Left colon (tissue), 2 donors: Measurements from ENCODE around the gene PADI2. TPM values are rescaled to one million over a fixed set of nuclear protein-coding genes. Genes with fewer than 3 reads are reported as not detected.

Source experiments
- ATAC-seq: fragments of 200-7000 bp; cut with Tn5 transposase; one replicate; pipeline ENCODE4 v1.9.1; 2020; ENCODE audit warnings: mild to moderate bottlenecking, moderate library complexity
- DNase-seq, 2 donors: peaks; one replicate each; pipeline ENCODE4 v3.0.0-alpha.2; 2020
- intact Hi-C, 2 donors: fragments of 100-400 bp; cut with DNase I in 1 of 2; cut with micrococcal nuclease in 1 of 2; formaldehyde crosslinking; loops; one replicate each; pipeline versions ENCODE4 v1.11.2 to v1.14.0; 2022; cut with DNase I, micrococcal nuclease
- total RNA-seq, 2 donors: library from RNA; stranded (reverse); fragmentation: NEBNext Ultra II Directional; extraction: Animal tissue kit (Norgen Biotek cat#: 25700); gene quantifications; one replicate each; pipeline ENCODE4 v1.2.1, GENCODE V29; 2021
- donor health status: DM: no; HTN: no; CAD: no.
- donor health status: DM: yes; HTN: yes; CAD: no.

Gene PADI2
- total RNA-seq, 2 donors from 2014 or later, result 276 to 278 TPM

DNA sequence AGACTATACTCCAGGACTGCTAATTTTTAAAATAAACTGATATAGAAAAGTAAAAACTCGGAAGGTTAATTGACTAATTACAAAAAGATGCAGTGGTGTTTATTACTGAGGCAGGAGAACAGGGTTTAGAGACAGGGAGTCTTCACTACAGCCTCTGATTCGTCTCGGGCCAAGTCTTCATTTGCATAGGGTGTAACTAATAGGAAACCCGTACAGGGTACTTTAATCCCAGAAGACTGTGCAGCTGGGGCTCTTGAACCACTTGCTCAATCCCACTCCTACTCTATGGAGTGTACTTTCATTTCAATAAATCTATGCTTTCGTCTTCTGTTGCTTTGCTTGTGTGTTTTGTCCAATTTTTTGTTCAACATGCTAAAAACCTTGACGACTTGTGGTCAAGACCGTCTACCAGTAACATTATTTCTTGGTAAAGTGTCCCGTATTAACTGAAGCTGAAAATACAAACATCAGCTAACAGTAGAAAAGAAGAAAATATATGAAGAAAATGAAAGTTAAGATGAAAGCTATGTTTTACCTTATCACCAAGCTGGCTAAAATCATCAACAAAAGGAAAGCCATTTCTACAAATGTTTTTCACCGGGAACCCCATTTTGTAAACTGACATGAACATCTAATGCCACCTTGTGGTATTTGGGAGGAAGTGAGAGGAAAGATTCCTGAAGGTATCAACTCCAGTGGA lies 73.5 kb downstream of the PADI2 start:
- DNase-seq, result no peak
- intact Hi-C loops, result loop anchor here (5.0 to 10.0 kb wide), 2 partner anchors 81 to 93 kb away; no protein-coding TSS in a partner anchor
- peak; percentile 50 for ATAC-seq

DNA sequence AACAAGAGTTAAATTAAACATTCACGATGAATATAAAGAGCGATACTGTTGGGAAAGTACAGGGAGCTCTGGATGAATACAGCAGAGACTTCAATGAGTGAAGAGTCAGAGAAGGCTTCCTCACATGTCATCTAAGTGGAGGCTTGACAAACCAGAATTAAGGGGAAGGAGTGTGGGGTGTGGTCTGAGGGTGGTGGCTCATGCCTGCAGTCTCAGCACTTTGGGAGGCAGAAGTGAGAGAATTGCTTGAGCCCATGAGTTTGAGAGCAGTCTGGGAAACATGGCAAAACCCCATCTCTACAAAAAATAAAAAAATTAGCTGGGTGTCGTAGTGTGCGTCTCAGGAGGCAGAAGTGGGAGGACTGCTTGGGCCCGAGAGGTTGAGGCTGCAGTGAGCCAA lies 74.1 kb downstream of the PADI2 start:
- DNase-seq (no peak), ATAC-seq (peak; percentile 25)
- intact Hi-C loops, result loop anchor here (5.0 to 10.0 kb wide), 2 partner anchors 80 to 93 kb away; no protein-coding TSS in a partner anchor

DNA sequence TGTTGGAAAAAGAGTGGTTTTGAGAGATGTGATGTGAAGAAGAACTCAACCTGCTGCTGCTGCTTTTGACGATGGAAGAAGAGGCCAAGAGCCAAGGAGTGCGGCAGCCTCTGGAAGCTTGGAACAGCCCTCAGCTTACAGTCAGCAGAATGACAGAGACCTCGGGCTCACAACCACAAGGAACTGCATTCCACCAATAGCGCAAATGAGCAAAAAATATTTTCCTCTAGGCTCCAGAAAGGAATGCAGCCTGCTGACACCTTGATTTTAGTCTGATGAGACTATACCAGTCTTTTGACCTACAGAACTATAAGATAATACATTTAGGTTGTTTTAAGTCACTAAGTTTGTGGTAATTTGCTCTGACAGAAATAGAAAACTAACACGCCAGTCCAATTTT lies 75.6 kb downstream of the PADI2 start:
- ATAC-seq (no peak), DNase-seq (no peak)
- intact Hi-C loops, result loop anchor here in 1 of 2 donors (10.0 kb wide), 1 partner anchor 79 kb away; no protein-coding TSS in a partner anchor

DNA sequence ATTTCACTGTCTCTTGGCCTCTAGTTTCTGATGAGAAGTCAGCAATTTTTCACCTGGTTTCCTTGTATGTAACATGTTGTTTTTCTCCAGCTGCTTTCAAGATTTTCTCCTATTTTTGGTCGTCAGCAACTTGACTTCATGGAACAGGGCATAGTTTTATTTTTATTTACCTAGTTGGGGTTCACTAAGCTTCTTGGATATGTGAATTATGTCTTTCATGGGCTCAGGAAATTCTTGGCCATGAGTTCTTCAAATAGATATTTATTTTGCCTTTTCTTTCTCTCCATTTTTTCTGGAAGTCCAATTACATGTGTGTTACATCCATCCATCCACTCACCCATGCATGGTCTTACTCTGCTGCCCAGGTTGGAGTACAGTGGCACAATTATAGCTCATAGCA lies 79.1 kb downstream of the PADI2 start:
- ATAC-seq, result no peak

DNA sequence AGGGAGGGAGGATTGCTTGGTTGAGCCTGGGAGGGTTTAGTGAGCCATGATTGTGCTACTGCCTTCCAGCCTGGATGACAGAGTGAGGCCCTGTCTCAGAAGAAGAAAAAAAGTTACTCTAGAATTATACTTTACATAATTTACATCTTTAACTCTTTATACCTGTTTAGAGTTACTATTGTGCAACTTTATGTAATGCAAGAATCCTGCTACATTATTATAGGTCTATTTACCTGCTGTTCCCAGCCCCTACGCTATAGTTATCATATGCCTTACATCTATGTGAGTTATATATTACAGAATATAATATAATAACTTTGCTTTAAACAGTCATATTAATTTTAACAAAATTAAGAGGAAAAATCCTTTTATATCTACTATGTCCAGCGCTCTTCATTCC lies 79.7 kb downstream of the PADI2 start:
- intact Hi-C loops, result no loop called here
- ATAC-seq, result no peak

More for the DNA sequence above, 79.1 kb downstream of the PADI2 start:
- intact Hi-C loops, result loop anchor here in 1 of 2 donors (10.0 kb wide), 1 partner anchor 75 kb away; no protein-coding TSS in a partner anchor
- DNase-seq, result no peak

DNA sequence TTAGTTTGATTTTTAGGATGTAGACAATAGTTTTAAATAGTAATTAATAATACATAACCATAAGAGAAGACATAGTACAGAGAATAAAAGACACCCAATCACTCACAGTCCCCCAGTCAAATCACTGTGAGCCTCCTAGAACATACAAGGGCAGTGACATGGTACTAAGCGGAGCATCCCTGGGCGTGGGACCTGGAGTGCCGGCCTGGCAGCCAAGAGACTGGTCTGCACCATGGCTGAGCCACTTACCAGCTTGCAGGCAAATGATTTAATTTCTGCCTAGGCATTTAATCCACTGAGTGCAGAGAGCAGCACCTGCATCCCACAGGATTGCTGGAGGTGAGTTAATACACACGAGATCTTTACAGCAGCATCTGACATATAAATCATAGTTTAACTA lies 85.8 kb downstream of the PADI2 start:
- intact Hi-C loops, result no loop called here
- DNase-seq, result no peak
- ATAC-seq, result no peak

More for the DNA sequence above, 79.7 kb downstream of the PADI2 start:
- DNase-seq, result no peak

DNA sequence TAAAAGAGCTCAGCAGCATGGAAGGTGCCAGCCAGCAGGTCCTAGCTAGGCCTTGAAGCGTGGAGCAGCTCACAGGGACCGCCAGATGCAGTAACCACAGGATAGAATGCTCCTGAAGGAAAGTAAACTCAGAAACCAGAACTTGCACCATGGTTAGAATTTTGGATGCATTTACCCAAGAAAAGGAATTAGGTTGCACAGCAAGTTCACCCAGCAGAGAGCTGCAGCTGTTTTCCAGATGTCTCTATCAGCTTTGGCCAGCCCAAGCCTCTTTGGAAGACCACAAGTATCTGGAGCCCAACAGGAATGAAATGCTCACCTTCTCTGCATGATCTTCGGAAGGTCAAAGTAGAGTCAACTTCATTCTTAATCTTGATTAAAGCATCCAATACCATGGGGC lies 86.5 kb downstream of the PADI2 start:
- intact Hi-C loops, result no loop called here
- ATAC-seq (no peak), DNase-seq (no peak)

DNA sequence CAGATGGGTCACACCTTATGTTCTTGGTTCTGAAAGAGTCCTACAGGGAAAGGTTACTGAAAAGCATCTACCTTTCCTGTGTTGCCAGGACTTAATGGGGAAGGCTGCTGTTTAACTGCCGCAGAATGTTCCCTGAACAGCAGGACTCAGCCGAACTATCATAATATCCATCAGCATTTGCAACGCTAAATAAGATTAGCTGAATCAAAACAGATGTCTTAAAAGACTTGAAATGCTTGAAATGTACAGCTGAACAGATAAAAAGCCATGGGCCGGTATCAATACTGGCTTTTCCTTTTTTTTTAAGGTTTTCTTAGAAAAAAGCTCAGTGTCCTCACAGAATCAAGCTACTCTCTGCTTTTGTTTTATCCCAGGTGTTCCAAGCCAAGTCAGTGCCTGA lies 87.8 kb downstream of the PADI2 start:
- intact Hi-C loops, result no loop called here
- no peak for ATAC-seq

DNA sequence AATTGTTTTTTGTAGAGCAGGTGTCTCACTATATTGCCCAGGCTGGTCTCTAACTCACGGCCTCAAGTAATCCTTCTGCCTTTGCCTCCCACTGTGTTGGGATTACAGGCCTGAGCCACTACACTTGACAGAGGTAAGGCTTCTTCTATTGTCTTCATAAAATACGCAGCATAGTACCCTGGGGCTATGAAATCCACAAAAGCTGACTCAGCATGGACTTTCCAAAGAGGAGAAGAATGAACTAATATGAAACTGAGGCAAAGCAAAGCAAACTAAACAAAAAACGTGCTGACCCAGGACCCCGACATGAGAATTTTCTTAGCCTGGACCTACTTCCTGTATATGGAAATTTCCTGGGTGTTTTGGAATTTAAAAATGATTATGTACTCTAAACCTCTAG lies 89.0 kb downstream of the PADI2 start:
- DNase-seq (no peak), ATAC-seq (no peak)
- intact Hi-C loops, result no loop called here

More for the DNA sequence above, 87.8 kb downstream of the PADI2 start:
- no peak for DNase-seq

DNA sequence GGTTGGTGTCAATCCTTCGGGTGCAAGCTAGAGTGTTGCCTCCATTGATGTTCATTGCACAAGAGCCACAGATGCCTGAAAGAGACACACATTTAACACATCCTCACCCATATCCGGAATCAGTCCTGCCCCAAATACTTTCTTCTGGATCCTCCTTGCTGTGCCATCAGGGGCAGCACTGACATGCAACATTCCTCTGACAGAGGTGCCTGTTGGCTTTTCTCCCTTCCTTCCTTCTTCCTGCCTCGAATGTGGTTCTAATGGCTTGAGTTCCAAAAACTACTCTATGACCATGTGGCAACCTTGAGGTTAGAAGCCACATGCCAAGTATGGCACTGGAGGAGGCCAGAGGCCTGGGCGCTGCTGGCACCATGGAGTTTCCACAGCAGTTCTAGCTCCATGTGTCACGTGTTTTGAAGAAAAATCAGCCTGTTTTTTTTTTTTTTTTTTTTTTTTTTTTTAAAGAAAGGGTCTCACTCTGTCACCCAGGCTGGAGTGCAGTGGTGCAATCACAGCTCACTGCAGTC lies 90.5 kb downstream of the PADI2 start:
- ATAC-seq, result no peak

DNA sequence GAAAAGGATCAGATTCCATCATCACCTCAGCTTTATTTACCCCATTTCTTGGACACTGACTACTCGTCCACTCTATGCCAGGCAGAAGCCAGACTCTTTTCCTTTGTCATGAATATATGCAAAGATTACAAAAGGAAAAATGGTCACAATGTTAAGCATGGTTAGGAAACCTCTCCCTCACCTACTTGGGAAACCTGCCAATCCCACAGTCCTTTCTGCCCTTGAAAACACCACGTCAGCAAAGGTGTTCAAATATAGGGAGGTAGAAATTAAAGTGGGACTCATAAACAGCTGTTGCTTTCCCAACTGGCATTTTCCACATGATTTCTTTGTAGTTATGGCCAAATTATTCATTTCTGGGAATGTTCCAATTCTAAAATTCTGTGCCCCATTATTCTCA lies 91.4 kb downstream of the PADI2 start:
- ATAC-seq, result no peak
- intact Hi-C loops, result no loop called here
- no peak for DNase-seq

More for the DNA sequence above, 90.5 kb downstream of the PADI2 start:
- no peak for DNase-seq
- intact Hi-C loops, result no loop called here

DNA sequence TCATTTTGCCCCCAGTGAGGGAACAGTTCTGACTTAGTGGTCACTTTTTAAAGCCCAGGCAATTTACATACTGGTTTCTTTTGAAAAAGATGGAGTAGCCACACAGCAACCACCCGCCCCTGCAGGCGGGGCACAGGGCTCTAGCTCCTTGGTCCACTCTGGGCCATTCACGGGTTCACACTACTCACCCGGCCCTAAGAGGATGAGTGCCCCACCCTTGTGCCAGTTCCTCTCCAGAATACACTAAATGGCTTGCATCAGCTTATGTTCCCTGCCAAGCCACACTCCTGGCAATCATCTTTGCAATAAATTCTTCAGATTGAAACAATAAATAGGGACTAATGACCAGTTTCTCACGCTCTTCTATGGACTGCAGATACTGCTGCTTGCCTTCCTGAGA lies 91.8 kb downstream of the PADI2 start:
- ATAC-seq, result peak; percentile 46
- intact Hi-C loops, result no loop called here
- no peak for DNase-seq

DNA sequence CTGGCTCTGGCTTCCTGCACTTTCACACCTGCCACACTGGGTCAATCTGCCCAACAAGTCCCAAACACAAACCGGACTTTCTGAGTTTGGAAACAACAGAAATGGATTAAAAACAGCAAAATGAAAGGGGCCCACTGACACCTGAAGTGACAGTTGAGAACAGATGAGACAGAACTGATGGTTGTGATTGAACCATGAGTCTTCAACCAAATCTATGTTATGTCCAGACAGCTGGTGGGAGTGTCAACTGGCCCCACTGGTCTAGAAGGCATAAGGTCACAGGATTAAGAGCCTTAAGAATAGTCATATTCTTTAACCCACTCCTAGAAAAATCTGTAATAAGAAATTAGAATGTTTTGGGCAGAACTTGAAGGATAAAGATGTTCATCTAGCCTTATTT lies 94.5 kb downstream of the PADI2 start:
- ATAC-seq, result no peak

DNA sequence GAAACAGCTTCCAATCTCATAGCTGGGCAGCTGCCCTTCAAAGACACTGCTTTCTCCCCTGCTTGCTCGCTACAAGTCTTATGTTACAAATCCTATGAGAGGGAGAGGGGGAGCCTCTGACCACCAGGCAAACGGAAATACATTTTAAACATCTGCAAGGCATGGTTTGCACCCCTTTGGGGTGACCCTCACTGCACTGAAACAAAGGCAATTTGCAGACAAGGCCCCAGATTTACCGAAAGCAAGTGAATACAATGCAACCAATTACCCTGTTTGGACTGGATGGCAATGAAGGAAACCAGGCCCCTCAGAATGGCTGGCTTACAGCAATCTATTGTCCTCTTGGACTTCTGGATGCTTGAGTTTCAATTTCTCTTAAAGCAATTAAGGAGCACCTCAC lies 95.7 kb downstream of the PADI2 start:
- no peak for DNase-seq
- intact Hi-C loops, result no loop called here
- ATAC-seq, result no peak

More for the DNA sequence above, 94.5 kb downstream of the PADI2 start:
- DNase-seq, result no peak
- intact Hi-C loops, result no loop called here

DNA sequence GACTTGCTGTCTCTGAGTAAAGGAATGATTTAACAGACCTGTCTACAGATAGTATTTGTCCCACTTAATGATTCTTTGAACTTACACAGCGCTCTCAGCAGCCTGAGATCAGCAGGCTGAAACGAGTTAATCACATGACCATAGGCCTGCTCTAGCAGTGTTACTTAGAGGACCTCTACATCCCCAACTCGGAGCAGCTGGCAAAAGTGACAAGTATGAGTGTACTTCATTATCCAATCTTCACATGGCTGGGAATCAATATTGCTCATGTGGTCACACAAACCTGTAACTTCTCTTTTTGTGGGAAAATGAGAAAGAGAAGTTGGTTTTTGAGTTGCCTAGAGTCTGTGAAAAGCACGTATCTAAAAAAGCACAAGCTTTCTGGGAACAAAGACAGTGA lies 96.1 kb downstream of the PADI2 start:
- intact Hi-C loops, result no loop called here
- ATAC-seq (no peak), DNase-seq (no peak)

DNA sequence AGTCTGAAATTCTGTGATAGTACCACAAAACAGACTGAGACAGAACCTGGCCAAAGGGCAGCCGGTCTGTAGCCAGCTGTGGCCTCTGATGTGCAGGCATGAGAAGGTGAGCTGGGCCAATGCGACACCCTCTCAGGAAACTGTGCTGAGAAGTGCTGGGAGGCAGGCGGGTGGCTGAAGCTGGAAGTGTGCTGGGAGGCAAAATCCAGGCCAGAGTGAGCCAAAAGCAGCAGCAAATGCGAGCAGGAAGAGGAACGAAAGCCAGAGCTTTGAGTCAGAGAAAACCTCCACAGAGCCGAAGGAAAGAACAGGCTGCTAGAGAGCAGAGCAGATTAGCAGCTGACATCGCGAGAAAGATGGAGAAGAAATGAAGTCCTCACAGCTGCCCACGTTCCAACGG lies 97.4 kb downstream of the PADI2 start:
- intact Hi-C loops, result no loop called here
- no peak for ATAC-seq
- DNase-seq, result no peak

DNA sequence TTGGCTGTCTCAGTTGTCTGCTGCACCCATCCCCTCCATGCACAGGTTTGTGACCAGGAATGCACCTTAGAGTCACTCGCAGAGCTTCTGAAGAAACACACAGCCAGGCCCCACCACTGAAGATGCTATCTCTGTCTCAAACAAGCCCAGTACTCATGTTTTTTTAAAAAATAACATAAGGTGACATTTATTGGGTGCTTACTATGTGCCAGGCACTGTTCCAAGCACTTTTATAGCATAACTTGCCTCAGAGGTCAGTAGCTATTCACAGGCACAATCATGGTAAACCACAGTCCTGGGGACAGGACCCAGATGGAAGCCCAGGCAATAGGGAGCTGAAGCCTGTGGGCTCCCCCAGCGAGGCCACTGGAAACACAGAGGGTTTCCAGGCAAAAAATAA lies 98.7 kb downstream of the PADI2 start:
- DNase-seq (no peak), ATAC-seq (no peak)

DNA sequence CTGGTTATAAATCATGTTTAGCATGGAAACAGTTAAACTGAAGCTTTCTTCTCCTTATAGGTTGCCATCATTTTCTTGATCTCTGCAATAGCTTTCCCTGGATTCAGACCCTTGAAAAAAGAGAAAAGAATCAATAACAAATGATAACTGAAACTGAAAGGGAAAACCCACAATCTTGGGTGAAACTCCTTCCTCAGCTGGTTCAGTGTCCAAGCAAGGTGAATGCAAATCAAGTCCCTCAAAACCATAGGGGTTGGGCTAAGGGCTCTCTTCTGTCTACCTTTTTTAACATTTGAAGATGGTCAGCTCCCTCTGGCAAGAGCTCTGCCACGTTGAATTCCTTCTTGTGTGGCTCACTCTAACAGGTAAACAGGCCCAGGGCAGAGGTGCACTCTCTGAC lies 100.4 kb downstream of the PADI2 start:
- DNase-seq (no peak), ATAC-seq (no peak)
- intact Hi-C loops, result no loop called here

More for the DNA sequence above, 98.7 kb downstream of the PADI2 start:
- intact Hi-C loops, result no loop called here

DNA sequence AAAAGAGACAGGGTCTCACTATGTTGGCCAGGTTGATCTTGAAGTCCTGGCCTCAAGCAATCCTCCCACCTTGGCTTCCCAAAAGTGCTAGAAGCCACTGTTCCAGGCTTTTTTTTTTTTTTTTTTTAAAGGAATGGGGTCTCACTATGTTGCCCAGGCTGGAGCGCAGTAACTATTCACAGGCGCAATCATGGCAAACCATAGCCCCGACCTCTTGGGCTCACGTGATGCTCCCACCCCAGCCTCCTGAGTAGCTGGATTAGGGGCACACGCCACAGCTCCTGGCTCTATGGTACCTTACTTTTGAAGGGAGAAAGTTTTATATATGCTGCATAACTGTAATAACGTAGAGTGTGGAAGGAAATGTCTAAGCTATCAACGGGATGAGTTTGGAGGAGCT lies 101.8 kb downstream of the PADI2 start:
- ATAC-seq (no peak), DNase-seq (no peak)
- intact Hi-C loops, result no loop called here
